ENCODE measurements around the gene PJA1. TPM values are rescaled to one million over a fixed set of nuclear protein-coding genes. Genes with fewer than 3 reads are reported as not detected.

The PJA1 gene
- total RNA-seq, 1 donor from 2014 or later, result 13.0 TPM

GRCh38 chrX:69124108-69124507 lies 41.1 kb downstream of the PJA1 start:
- no peak overlapping the region for H3K27ac ChIP-seq
- intact Hi-C loops (cut with DNase I), result no loop called here
- no peaks in the 10 kb centered on the region for H3K27me3 ChIP-seq
- no peaks in the 10 kb centered on the region for H3K36me3 ChIP-seq
- no peak overlapping the region for H3K4me3 ChIP-seq
- DNase-seq (ENCODE audit: extremely low spot score in 2 of 2), result no peak
- no peaks in the 10 kb centered on the region for H3K9me3 ChIP-seq
- H3K4me1 ChIP-seq, result peaks cover 5% of the 10 kb centered on the region
- TF ChIP-seq CTCF (IDR thresholded peaks at IDR 0.05), result no peak
- no peak for TF ChIP-seq POLR2A (IDR thresholded peaks at IDR 0.05)
- no peak for TF ChIP-seq POLR2AphosphoS5 (IDR thresholded peaks at IDR 0.05; ENCODE audit: insufficient read depth in 1 of 2, low read depth in 1 of 2)

- Histone ChIP-seq H3K27ac (no peak overlapping the region), H3K4me1 (no peaks in the 10 kb centered on the region), H3K4me3 (no peak overlapping the region), H3K36me3 (no peaks in the 10 kb centered on the region), H3K27me3 (no peaks in the 10 kb centered on the region), H3K9me3 (no peaks in the 10 kb centered on the region)
- no peak for TF ChIP-seq POLR2AphosphoS5 (IDR thresholded peaks at IDR 0.05; ENCODE audit: insufficient read depth in 1 of 2, low read depth in 1 of 2)
- TF ChIP-seq CTCF (IDR thresholded peaks at IDR 0.05), result no peak
- TF ChIP-seq POLR2A (IDR thresholded peaks at IDR 0.05), result no peak
- intact Hi-C loops (cut with DNase I), result no loop called here
- DNase-seq (ENCODE audit: extremely low spot score in 2 of 2), result no peak
These were observed 41.8 kb downstream of the PJA1 start for GRCh38 chrX:69123481-69123880.

DNA sequence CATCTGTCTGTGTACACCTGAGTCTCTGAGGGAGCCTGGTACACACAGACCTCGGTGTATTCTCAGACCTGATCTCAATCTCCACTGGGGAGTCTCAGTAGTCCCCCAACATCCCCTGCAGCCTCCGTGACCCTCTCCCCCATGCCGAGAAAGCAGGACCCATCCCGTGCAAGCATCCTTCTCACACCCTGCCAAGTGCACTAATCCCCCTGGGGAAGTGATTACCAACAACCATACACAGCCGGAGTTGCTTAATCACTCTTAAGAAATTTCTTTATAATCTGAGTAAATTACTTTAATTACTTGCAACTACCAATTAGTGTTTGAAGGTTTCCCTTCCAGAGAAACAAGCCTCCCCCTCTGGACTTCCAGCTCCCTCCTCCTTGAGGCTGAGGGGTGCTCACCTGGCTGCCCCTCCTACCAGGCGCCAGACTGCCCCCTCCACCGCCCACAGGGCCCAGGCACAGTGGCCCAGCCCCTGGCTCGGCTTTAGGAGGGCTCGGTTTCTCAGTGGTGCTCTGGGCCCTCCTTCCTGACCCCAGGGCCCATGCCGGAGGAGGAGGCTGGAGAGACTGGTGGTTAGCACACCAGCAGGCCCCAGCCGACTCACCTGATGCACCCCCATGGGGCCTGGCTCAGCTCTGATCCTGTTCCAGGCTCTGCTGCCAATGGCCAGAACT lies 43.8 kb downstream of the PJA1 start:
- Histone ChIP-seq H3K27me3 (no peaks in the 10 kb centered on the region), H3K4me3 (no peak overlapping the region), H3K27ac (no peak overlapping the region), H3K4me1 (no peaks in the 10 kb centered on the region), H3K36me3 (no peaks in the 10 kb centered on the region), H3K9me3 (no peaks in the 10 kb centered on the region)
- no peak for DNase-seq (ENCODE audit: extremely low spot score in 2 of 2)
- intact Hi-C loops (cut with DNase I), result no loop called here
- TF ChIP-seq CTCF (IDR thresholded peaks at IDR 0.05) (no peak), POLR2A (IDR thresholded peaks at IDR 0.05) (no peak), POLR2AphosphoS5 (IDR thresholded peaks at IDR 0.05; ENCODE audit: insufficient read depth in 1 of 2, low read depth in 1 of 2) (no peak)

- H3K4me1 ChIP-seq, result no peaks in the 10 kb centered on the region
- no peak for DNase-seq (ENCODE audit: extremely low spot score in 2 of 2)
- H3K36me3 ChIP-seq, result no peaks in the 10 kb centered on the region
- no peaks in the 10 kb centered on the region for H3K9me3 ChIP-seq
- TF ChIP-seq CTCF (IDR thresholded peaks at IDR 0.05) (no peak), POLR2A (IDR thresholded peaks at IDR 0.05) (no peak), POLR2AphosphoS5 (IDR thresholded peaks at IDR 0.05; ENCODE audit: insufficient read depth in 1 of 2, low read depth in 1 of 2) (no peak)
- H3K27ac ChIP-seq, result no peak overlapping the region
- H3K4me3 ChIP-seq, result no peak overlapping the region
- no peaks in the 10 kb centered on the region for H3K27me3 ChIP-seq
- intact Hi-C loops (cut with DNase I), result no loop called here
These were observed 44.8 kb downstream of the PJA1 start for GRCh38 chrX:69120476-69120875.

- Histone ChIP-seq H3K36me3 (no peaks in the 10 kb centered on the region), H3K27ac (no peak overlapping the region), H3K27me3 (no peaks in the 10 kb centered on the region), H3K4me1 (no peaks in the 10 kb centered on the region), H3K9me3 (no peaks in the 10 kb centered on the region), H3K4me3 (no peak overlapping the region)
- TF ChIP-seq CTCF (IDR thresholded peaks at IDR 0.05), result no peak
- TF ChIP-seq POLR2AphosphoS5 (IDR thresholded peaks at IDR 0.05; ENCODE audit: insufficient read depth in 1 of 2, low read depth in 1 of 2), result no peak
- TF ChIP-seq POLR2A (IDR thresholded peaks at IDR 0.05), result no peak
- DNase-seq (ENCODE audit: extremely low spot score in 2 of 2), result no peak
- intact Hi-C loops (cut with DNase I), result loop anchor here (2.0 kb wide), 1 partner anchor 148 kb away; no protein-coding TSS in a partner anchor
These were observed 46.1 kb downstream of the PJA1 start for GRCh38 chrX:69119122-69119521.

Measured in vagina (tissue), 2 donors.